Endothelial cell of umbilical vein (primary cell): ENCODE measurements around the gene MYO1F. TPM values are rescaled to one million over a fixed set of nuclear protein-coding genes. Genes with fewer than 3 reads are reported as not detected.

Source experiments
- BruUV-seq: library from RNA; stranded (reverse); fragments of 400-500 nt; replicated peaks from 2 replicates; lab custom pipeline; 2021; lab: Mats Ljungman, UMichigan
- CTCF ChIA-PET: fragments of 300-600, 350-600 bp; sonication (Branson Sonifier 250); formaldehyde crosslinking; loops from one replicate; lab custom pipeline; 2021; ENCODE audit warnings: antibody characterized with exemption, inconsistent platforms; lab: Charles Lee
- POLR2A ChIA-PET: fragments of 300-600, 350-600 bp; sonication (Branson Sonifier 250); formaldehyde crosslinking; loops from one replicate; lab custom pipeline; 2021; ENCODE audit warnings: antibody characterized with exemption, inconsistent platforms; lab: Charles Lee
- DNase-seq: peaks from one replicate; pipeline ENCODE4 v3.0.0-alpha.2; 2011; ENCODE audit warnings: low read depth, low spot score
- FAIRE-seq: peaks from 2 replicates; lab custom pipeline; 2011; peaks lifted over from hg19 to GRCh38; lab: Jason Lieb, UNC
- H2AFZ ChIP-seq: 2 replicates; pipeline ENCODE4 v1.6.0; 2012; ENCODE audit warnings: low read depth, low read length, control low read depth, inconsistent platforms
- H3K27ac ChIP-seq: 2 replicates; pipeline ENCODE4 v1.5.1; 2011; ENCODE audit warnings: low read depth, mild to moderate bottlenecking, control low read depth, low read length, moderate library complexity; ENCODE audit not compliant: insufficient read depth
- H3K27me3 ChIP-seq, 2 experiments: 2 replicates each; pipeline versions ENCODE4 v1.6.0 to v1.6.1; 2011; ENCODE audit warnings: low read length in 2 of 2, mixed read lengths in 1 of 2; ENCODE audit not compliant: control insufficient read depth in 2 of 2, insufficient read depth in 2 of 2
- H3K36me3 ChIP-seq, 2 experiments: 2 replicates in 1 of 2; 3 replicates in 1 of 2; pipeline ENCODE4 v1.5.1; 2011; ENCODE audit warnings: low read length in 2 of 2, mild to moderate bottlenecking in 1 of 2, moderate library complexity in 1 of 2; ENCODE audit not compliant: control insufficient read depth in 2 of 2, insufficient read depth in 2 of 2; ENCODE audit errors: extremely low read depth in 1 of 2
- H3K4me1 ChIP-seq: 3 replicates; pipeline ENCODE4 v1.5.1; 2011; ENCODE audit warnings: mild to moderate bottlenecking, low read length; ENCODE audit not compliant: control insufficient read depth, insufficient read depth; ENCODE audit errors: extremely low read depth
- H3K4me2 ChIP-seq: 2 replicates; pipeline ENCODE4 v1.6.1; 2011; ENCODE audit warnings: low read length, control low read depth, mixed read lengths; ENCODE audit not compliant: insufficient read depth
- H3K4me3 ChIP-seq, 3 experiments: fragments of 200-600 bp in 1 of 3; sonication (generic), shearing (Covaris generic) in 1 of 3; replicated peaks in 1 of 3; 2 replicates each; pipeline ENCODE4 v1.5.1; 2011 to 2016; ENCODE audit warnings: control low read depth in 3 of 3, low read length in 3 of 3, mild to moderate bottlenecking in 2 of 3, inconsistent platforms in 1 of 3, low read depth in 1 of 3, moderate library complexity in 1 of 3; ENCODE audit not compliant: insufficient read depth in 1 of 3
- H3K79me2 ChIP-seq: 2 replicates; pipeline ENCODE4 v1.6.0; 2012; ENCODE audit warnings: low read length, inconsistent platforms; ENCODE audit not compliant: control insufficient read depth, insufficient read depth
- H3K9ac ChIP-seq: replicated peaks from 2 replicates; pipeline ENCODE3; 2011; ENCODE audit warnings: low read length, control low read depth; ENCODE audit not compliant: insufficient read depth; ENCODE audit errors: extremely low read depth
- H3K9me1 ChIP-seq: replicated peaks from 3 replicates; pipeline ENCODE4 v1.6.0; 2011; ENCODE audit warnings: mild to moderate bottlenecking, low read length; ENCODE audit not compliant: control insufficient read depth, insufficient read depth; ENCODE audit errors: extremely low read depth
- H3K9me3 ChIP-seq: replicated peaks from 2 replicates; pipeline ENCODE4 v1.5.1; 2012; ENCODE audit warnings: low read length, inconsistent platforms; ENCODE audit not compliant: control insufficient read depth, insufficient read depth
- H4K20me1 ChIP-seq: replicated peaks from 2 replicates; pipeline ENCODE3; 2011; ENCODE audit warnings: mild to moderate bottlenecking, low read length; ENCODE audit not compliant: control insufficient read depth, insufficient read depth; ENCODE audit errors: extremely low read depth
- CTCF ChIP-seq, 2 donors: IDR thresholded peaks; 1 replicate in 1 of 2; 2 replicates in 1 of 2; pipeline ENCODE4 v1.5.1; 2011; ENCODE audit warnings: low read length in 2 of 2, mild to moderate bottlenecking in 2 of 2, moderate library complexity in 2 of 2, control low read depth in 1 of 2, inconsistent platforms in 1 of 2, low read depth in 1 of 2; ENCODE audit not compliant: insufficient read depth in 1 of 2; ENCODE audit errors: extremely low read depth in 1 of 2
- EZH2 ChIP-seq: IDR thresholded peaks from 2 replicates; pipeline ENCODE4 v1.6.1; 2012; ENCODE audit warnings: borderline replicate concordance, low read depth, mild to moderate bottlenecking, moderate library complexity, low read length, inconsistent platforms; ENCODE audit not compliant: severe bottlenecking
- FOS ChIP-seq: IDR thresholded peaks from 2 replicates; pipeline ENCODE4 v1.6.1; 2011; ENCODE audit warnings: mild to moderate bottlenecking, low read length, moderate library complexity, borderline replicate concordance; ENCODE audit not compliant: insufficient read depth
- GATA2 ChIP-seq: IDR thresholded peaks from 2 replicates; pipeline ENCODE4 v1.7.0; 2011; ENCODE audit warnings: low read depth, mild to moderate bottlenecking, moderate library complexity, mixed read lengths, low read length; ENCODE audit not compliant: insufficient read length, insufficient read depth
- JUN ChIP-seq: IDR thresholded peaks from 2 replicates; pipeline ENCODE4 v1.6.1; 2011; ENCODE audit warnings: borderline replicate concordance, low read depth; ENCODE audit not compliant: insufficient read length, insufficient read depth
- MAX ChIP-seq: IDR thresholded peaks from 2 replicates; pipeline ENCODE4 v1.6.1; 2011; ENCODE audit not compliant: insufficient read depth, insufficient read length
- MYC ChIP-seq: IDR thresholded peaks from one replicate; pipeline ENCODE4 v1.6.1; 2011; ENCODE audit warnings: mild to moderate bottlenecking, low read depth, low read length
- POLR2A ChIP-seq: IDR thresholded peaks from 2 replicates; pipeline ENCODE4 v1.6.1; 2012; ENCODE audit warnings: low read depth, mild to moderate bottlenecking, control low read depth, low read length
- POLR2AphosphoS5 ChIP-seq: IDR thresholded peaks from 2 replicates; pipeline ENCODE4 v1.6.1; 2012; ENCODE audit warnings: low read depth, mild to moderate bottlenecking, control low read depth, low read length, moderate library complexity; ENCODE audit not compliant: insufficient read depth
- dilution Hi-C: fragments of 300-500 bp; cut with MboI; formaldehyde crosslinking; loops from one replicate; pipeline ENCODE4 v1.15.0; 2019; ENCODE audit warnings: low sequenced_read_pairs; ENCODE audit not compliant: extremely low pct_ligation_motif_present
- intact Hi-C: fragments of 100-400 bp; cut with micrococcal nuclease; formaldehyde crosslinking; loops from one replicate; pipeline ENCODE4 v1.10.0; 2022
- polyA plus RNA-seq, 4 experiments: library from polyadenylated mRNA; depleted of rRNA in 3 of 4; stranded (reverse) in 3 of 4; unstranded in 1 of 4; fragments of >200 nt; gene quantifications; 2 replicates each; pipeline versions ENCODE4 v1.2.1 to v1.2.3, GENCODE V29; 2011 to 2012; ENCODE audit warnings: missing spikeins in 1 of 4
- total RNA-seq: library from RNA; stranded (reverse); gene quantifications from 2 replicates; pipeline ENCODE4 v1.2.3, GENCODE V29; 2021

The MYO1F gene
- total and polyA plus RNA-seq, 2 donors (not counting 3 experiments of a cell fraction or from before 2014, with no cell fraction given), result 0.22 to 0.39 TPM

GRCh38 chr19:8584965-8585893 is 8.0 kb upstream of the MYO1F start:
- TF ChIP-seq GATA2 (no peak), POLR2AphosphoS5 (no peak), EZH2 (no peak), JUN (no peak), FOS (no peak), POLR2A (no peak), MAX (no peak), MYC (no peak), CTCF (IDR thresholded peaks at IDR 0.05; ENCODE audit: extremely low read depth in 1 of 2, insufficient read depth in 1 of 2, low read depth in 1 of 2, low read length in 2 of 2) (no peak)
- Histone ChIP-seq H3K4me2 (no peak overlapping the region), H3K9me1 (no peaks in the 10 kb centered on the region), H2AFZ (no peak overlapping the region), H3K79me2 (no peaks in the 10 kb centered on the region), H3K36me3 (no peaks in the 10 kb centered on the region), H4K20me1 (no peaks in the 10 kb centered on the region), H3K4me3 (no peak overlapping the region), H3K27me3 (no peaks in the 10 kb centered on the region), H3K9me3 (no peaks in the 10 kb centered on the region), H3K9ac (no peak overlapping the region), H3K4me1 (no peaks in the 10 kb centered on the region), H3K27ac (no peak overlapping the region)
- no peak for DNase-seq
- CTCF ChIA-PET, result interaction anchor here (1.6 kb wide), 1 partner anchor 28 kb away, joined by 3 read pairs; no protein-coding TSS in a partner anchor
- dilution Hi-C loops, result no loop called here
- no TSS peak for BruUV-seq
- no peak for FAIRE-seq
- POLR2A ChIA-PET, result no interaction called here
- intact Hi-C loops, result loop anchor here (5.0 kb wide), 1 partner anchor 32 kb away; no protein-coding TSS in a partner anchor
